H1 (cell line): Measurements from ENCODE around the gene SERPINB1.

ENCODE experiments used
- EP300 ChIP-seq, 2 experiments: IDR thresholded peaks; 1 replicate in 1 of 2; 2 replicates in 1 of 2; pipeline ENCODE4 v1.6.1; 2011 to 2012; ENCODE audit warnings: low read depth in 2 of 2, low read length in 2 of 2, mild to moderate bottlenecking in 2 of 2, borderline replicate concordance in 1 of 2, inconsistent platforms in 1 of 2, moderate library complexity in 1 of 2
- SIRT6 ChIP-seq: IDR thresholded peaks from one replicate; pipeline ENCODE4 v1.7.1; 2012; ENCODE audit warnings: low read length, inconsistent platforms
- TF ChIP-seq, protein P1 (sequence below), 3 experiments: IDR thresholded peaks; 1 replicate in 2 of 3; 2 replicates in 1 of 3; pipeline versions ENCODE4 v1.5.1 to v1.6.1; 2011; ENCODE audit warnings: low read length in 3 of 3, mild to moderate bottlenecking in 3 of 3, inconsistent platforms in 2 of 3, low read depth in 1 of 3, moderate library complexity in 1 of 3; ENCODE audit not compliant: insufficient read depth in 1 of 3; ENCODE audit errors: control extremely low read depth in 1 of 3

DNA sequence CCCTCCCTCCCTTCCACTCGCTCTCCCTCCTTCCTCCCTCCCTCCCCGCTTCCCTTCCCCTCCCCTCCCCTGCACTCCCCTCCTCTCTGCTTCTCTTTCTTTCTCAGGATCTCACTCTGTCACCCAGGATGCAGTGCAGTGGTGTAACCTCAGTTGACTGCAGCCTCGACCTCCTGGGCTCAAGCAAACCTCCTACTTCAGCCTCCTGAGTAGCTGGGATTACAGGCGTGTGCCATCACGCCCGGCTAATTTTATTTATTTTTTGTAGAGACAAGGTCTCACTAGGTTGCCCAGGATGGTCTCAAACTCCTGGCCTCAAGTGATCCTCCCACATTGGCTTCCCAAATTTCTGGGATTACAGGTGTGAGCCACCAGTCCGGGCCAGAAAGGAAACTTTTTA, 23.6 kb upstream of the SERPINB1 start:
- TF ChIP-seq EP300 (IDR thresholded peaks at IDR 0.05; ENCODE audit: borderline replicate concordance in 1 of 2, low read depth in 2 of 2, low read length in 2 of 2) (no peak), SIRT6 (no peak)
- TF ChIP-seq, protein P1, sequence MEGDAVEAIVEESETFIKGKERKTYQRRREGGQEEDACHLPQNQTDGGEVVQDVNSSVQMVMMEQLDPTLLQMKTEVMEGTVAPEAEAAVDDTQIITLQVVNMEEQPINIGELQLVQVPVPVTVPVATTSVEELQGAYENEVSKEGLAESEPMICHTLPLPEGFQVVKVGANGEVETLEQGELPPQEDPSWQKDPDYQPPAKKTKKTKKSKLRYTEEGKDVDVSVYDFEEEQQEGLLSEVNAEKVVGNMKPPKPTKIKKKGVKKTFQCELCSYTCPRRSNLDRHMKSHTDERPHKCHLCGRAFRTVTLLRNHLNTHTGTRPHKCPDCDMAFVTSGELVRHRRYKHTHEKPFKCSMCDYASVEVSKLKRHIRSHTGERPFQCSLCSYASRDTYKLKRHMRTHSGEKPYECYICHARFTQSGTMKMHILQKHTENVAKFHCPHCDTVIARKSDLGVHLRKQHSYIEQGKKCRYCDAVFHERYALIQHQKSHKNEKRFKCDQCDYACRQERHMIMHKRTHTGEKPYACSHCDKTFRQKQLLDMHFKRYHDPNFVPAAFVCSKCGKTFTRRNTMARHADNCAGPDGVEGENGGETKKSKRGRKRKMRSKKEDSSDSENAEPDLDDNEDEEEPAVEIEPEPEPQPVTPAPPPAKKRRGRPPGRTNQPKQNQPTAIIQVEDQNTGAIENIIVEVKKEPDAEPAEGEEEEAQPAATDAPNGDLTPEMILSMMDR (IDR thresholded peaks at IDR 0.05; ENCODE audit: control extremely low read depth in 1 of 3, insufficient read depth in 1 of 3, low read depth in 1 of 3, low read length in 3 of 3), result no peak
